ENCODE results near the gene GBP1.
"Not testable (repeated sequence)": the region's sequence is repeated elsewhere in the genome, so short reads cannot be mapped to it uniquely, and the experiment has no call there.

Gene GBP1

DNA sequence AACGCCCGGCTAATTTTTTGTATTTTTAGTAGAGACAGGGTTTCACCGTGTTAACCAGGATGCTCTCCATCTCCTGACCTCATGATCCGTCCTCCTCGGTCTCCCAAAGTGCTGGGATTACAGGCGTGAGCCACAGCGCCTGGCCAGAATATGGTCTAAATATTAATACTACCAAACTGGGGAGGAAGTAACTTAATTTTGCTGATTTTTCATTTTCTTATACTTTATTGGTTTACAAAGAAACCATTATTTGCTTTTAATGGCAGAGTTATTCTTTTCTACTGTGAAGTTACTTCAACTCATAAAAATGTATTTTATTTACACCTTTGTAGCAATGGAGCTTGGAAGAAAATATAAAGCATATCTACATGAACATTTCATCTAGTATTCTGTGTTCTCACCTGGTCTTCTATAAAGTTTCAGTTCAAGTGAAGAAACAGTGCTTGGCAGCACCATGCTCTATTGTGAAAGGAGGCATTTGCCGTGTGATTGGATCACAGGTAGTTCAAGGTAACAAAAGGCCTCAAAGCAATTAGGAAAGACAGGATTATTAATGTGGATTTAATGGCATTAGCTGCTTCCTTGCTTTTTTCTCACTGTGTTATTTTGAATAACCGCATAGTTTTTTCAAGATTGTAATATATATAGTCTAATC is 13.6 kb downstream of the GBP1 start:
- DNase-seq (ENCODE audit: low spot score): no peak

DNA sequence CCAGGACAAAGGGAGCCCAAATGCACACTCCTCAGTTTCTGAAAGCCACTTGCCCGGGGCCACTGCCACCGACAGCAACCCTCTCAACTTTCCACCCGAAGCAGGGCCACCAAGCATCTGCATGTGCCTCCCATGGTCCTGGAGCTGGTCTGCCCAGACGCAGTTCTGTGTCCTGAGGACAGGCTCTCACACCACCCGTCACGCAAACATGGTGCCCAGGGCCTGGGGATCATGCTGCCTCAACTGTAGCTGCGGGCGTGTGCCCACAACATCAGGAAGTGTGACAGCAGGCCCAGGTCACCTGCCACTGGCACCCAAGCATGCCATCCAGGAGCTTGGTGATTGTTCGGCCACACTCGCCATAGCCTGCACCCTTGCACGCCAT is 14.4 kb downstream of the GBP1 start:
- DNase-seq (ENCODE audit: low spot score): no peak

DNA sequence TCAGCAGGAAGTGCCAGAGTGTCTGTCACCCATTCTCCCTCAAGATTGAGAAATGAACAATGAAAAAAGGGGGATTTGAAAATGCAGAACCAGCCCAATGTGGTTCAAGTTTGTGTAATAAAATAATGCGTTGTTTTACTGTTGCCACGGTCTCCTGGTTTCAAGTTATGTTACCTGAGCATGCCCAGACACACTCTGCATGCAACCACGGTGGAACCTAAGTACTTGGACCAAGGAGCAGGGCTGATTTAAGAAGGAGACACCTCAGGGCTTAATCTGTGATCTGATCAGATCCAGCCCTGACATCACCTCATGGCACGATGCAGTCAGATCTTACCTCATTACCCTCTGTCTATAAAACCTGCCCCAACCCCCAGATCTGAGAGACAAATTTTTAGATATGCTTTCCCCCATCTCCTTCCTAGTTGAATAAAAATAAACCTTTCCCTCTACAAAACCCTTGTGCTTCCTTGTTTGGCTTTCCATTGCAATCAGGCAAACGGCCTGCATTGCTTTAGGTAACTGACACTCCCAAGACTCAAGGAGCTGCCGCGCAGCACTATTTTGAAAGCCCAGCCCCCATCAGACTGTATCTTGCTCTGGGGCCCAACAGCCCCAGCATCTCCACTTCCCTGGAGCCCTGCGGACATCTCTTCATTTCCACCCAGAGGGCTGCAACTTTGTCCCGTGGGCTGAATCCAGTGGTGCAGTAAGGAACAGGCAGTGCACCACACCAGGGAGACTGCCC is 14.9 kb downstream of the GBP1 start:
- DNase-seq (ENCODE audit: low spot score): not testable (repeated sequence)

DNA sequence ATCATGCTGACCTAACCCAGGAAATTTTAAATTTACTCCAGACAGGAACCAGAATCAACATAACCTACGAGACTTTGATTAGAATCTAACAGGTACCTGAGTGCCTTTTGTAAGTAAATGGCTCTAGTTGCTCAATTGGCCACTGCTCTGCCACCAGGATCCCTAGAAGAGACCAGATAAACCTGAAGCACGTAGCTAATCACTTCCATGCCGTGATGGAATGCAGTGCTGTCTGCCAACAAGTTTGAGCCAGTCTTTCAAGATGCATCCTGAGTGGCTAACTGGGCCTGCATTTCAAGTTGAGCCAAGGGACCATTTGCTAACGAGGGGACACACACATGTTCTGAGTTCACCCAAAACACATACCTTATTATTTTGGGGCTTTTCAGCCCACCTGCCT is 15.8 kb downstream of the GBP1 start:
- not testable (repeated sequence) for DNase-seq (ENCODE audit: low spot score)

DNA sequence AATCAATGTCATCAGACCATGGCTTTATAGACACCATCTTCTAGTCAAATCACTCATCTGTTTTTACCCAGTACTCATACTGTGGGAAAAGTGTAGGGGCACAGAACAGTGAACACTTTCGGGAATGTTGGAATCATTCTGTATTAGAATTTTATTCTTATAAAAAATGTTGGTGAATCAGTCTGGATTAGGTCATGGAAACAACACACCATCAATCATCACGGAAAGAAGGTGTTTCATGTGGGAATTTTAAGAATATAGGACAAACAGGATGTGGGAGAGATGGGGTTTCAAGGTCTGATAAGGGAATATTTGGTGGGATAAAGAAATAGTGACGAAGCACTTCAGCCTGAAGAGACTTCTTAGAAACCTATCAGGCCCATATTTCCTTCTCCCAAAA is 17.3 kb downstream of the GBP1 start:
- no peak for DNase-seq (ENCODE audit: low spot score)

DNA sequence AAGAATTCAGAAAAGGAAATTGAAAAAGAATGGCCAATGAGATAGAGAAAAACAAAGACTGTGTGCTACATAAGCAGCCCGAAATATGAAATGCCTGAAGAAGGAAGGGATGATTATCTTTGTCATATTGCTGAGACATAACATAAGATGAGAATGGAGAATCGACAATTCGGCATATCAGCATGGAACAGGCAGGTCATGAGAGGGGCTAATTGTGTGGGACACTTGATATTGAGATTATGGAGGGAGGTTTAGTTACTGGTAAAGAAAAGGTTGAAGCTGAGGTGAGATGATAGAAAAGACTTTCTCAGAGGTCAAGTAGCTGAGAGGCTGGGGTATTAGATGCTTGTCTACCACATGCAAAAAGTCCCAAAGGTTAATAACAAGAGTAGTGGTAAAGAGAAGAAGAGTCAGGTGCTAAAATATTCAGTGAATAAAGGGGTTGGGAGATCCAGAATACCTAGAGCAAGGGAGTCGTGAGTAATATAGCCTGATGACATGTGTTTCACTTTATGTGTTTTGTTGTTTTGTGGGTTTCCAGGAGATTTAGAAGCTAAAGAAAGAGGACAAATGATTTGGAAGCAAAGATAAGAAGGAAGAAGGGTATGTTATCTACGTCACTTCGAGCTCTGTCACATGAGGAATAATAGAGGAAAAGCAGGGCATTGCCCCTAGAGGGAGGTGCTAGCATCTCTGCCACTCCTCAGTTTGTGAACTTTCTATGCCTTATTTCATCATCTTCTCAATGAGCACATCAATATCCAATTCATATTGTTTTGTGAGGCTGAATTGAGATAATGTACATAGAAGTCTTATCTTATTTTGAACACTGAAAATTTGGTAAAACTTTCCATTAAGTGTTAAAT is 18.5 kb downstream of the GBP1 start:
- DNase-seq (ENCODE audit: low spot score): not testable (repeated sequence)

- no peak for DNase-seq (ENCODE audit: low spot score)
Observed at GRCh38 chr1:89044970-89045721, 19.9 kb downstream of the GBP1 start.

DNA sequence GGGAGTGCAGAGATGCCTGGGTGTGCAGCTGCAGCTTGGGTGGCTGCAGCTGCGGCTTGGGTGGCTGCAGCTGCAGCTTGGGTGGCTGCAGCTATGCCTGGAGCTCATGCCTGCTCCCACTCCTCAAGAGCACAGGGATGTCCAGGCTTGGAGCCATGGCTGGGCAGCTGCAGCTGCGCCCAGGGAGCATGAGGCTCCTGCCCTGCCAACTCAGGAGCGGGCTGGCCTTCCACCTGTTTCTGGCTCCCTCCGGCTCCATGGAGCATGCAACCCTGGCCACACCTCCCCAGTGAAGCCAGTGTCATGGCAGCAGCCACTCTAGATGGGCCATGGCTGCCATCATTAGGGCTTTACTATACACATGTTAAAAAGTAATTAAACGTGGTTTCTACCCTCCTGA is 21.1 kb downstream of the GBP1 start:
- DNase-seq (ENCODE audit: low spot score): no peak

GRCh38 chr1:89042491-89042890 is 22.5 kb downstream of the GBP1 start:
- DNase-seq (ENCODE audit: low spot score): no peak

GRCh38 chr1:89041721-89042120 is 23.3 kb downstream of the GBP1 start:
- no peak for DNase-seq (ENCODE audit: low spot score)

DNA sequence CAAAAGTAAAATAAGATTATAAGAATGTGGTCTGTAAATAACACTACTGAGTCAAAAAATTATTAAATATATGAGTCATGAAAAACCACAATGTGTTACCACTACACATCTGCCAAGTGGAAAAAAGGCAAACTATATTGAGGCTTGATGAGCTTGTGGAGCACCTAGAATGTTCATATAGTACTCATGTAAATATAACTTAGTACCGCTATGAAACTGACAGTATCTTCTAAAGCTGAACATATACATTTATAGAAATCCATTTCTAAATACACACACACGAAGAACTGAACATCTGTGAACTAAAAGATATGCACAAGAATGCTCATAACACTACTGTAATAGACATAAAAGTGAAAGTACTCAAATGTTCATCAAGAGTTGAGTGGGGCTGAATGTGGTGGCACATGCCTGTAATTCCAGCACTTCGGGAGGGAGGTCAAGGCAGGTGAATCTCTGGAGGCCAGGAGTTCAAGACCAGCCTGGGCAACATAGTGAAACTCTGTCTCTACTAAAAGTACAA is 23.8 kb downstream of the GBP1 start:
- no peak for DNase-seq (ENCODE audit: low spot score)

DNA sequence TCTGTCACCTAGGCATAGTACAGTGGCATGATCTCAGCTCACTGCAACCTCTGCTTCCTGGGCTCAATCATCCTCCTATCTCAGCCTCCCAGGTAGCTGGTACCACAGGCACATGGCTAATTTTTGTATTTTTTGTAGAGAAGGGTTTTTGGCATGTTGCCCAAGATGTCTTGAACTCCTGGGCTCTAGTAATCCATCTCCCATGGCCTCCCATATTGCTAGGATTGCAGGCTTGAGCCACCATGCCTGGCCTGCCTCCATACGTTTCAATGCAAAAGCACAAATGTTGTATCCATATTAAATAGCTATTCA is 24.7 kb downstream of the GBP1 start:
- no peak for DNase-seq (ENCODE audit: low spot score)

GRCh38 chr1:89037186-89037585 is 27.8 kb downstream of the GBP1 start:
- no peak for DNase-seq (ENCODE audit: low spot score)

GRCh38 chr1:89035080-89035479 is 29.9 kb downstream of the GBP1 start:
- no peak for DNase-seq (ENCODE audit: low spot score)

- peak; percentile 34 for DNase-seq (ENCODE audit: low spot score)
Observed at GRCh38 chr1:89034004-89034403, 31.0 kb downstream of the GBP1 start.

GRCh38 chr1:89029051-89029450 is 36.0 kb downstream of the GBP1 start:
- DNase-seq (ENCODE audit: low spot score): peak; percentile 55

GRCh38 chr1:89025928-89026327 is 39.1 kb downstream of the GBP1 start:
- no peak for DNase-seq (ENCODE audit: low spot score)

DNA sequence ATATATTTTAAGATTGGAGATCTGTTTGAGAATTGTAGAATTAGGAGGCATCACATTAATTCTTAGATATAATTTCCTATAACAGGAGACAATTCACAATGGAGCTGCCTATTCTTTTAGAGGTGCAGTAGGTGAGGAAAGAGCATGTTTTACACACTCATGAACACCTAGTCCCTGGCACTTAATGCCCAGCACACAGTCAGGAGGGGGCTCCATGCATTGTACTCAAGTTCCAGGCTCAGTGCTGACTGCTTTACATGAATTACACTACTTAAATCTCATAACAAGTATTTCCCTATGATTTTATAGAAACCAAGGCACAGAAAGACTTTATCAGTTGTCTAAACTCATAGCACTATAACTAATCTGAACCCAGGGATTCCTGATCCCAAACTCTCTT is 42.0 kb downstream of the GBP1 start:
- no peak for DNase-seq (ENCODE audit: low spot score)

DNA sequence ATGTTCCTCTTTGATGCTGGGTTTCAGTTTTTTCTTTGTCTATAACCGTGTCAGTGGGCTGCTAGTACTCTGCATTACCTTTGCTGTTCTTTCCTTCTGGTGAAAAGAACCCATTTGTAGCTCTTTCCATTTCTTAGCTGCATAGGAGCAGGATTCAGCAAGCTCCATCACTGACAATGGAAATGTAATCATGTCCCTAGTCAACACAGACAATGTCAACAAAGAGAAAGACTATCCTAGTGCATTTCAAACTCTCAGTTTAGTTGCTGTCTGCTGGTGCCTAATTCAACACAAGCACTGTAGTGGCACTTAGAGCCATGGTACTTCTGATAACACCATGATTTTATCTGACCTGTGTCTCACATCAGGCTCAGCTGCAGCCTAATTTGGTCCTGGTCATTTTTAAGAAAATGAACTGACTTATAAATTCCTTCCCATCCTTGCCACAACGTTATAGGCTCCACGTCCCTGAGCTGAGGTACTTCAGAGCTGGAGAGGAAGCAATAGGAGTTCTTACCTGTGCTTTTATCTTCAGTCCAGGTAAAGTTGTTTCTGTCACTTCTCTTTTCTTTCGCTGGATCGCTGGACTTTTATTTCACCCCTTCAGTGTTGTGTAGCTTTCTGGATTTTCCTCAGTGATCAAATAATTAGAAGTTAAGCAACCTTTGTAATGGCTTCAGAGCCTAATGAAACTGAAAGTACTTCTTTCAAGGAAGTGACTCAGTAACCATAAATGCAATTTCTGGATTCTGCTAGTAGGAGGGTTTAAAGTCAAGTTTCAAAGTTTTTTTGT is 42.6 kb downstream of the GBP1 start, which contains the start of gene GBP3:
Gene GBP3 (minus strand): TSS at position 700 of the 793 bp plus-strand sequence. CDS start 2,145 bp downstream, outside the sequence.
- DNase-seq (ENCODE audit: low spot score): peak; percentile 50

GRCh38 chr1:89018318-89018717 is 46.7 kb downstream of the GBP1 start:
- not testable (repeated sequence) for DNase-seq (ENCODE audit: low spot score)

- DNase-seq (ENCODE audit: low spot score): no peak
Observed at GRCh38 chr1:89008511-89008910, 56.5 kb downstream of the GBP1 start.

Measured in CD4-positive, alpha-beta T cell treated with Interleukin-15 for 4 hours (primary cell).